Gastrocnemius medialis (tissue), 4 donors: ENCODE data around the gene DHRS1.

Source experiments
- CTCF ChIP-seq, 5 experiments: fragments of 450-650 bp in 3 of 5; fragments of 200-600 bp in 2 of 5; sonication (generic) in 2 of 5; IDR thresholded peaks in 4 of 5; conservative IDR thresholded peaks in 1 of 5; 1 replicate in 4 of 5; 2 replicates in 1 of 5; pipeline ENCODE4 v1.5.1; 2016 to 2019; ENCODE audit warnings: antibody characterized with exemption in 5 of 5, mild to moderate bottlenecking in 3 of 5, moderate library complexity in 3 of 5
- POLR2A ChIP-seq, 2 donors: fragments of 450-650 bp; IDR thresholded peaks; one replicate each; pipeline ENCODE4 v1.6.1; 2017; ENCODE audit warnings: antibody characterized with exemption in 2 of 2, mild to moderate bottlenecking in 2 of 2, moderate library complexity in 2 of 2

- TF ChIP-seq POLR2A (IDR thresholded peaks at IDR 0.05), result no peak
- TF ChIP-seq CTCF (IDR thresholded peaks at IDR 0.05 in 4 of 5, conservative IDR thresholded peaks at IDR 0.05 in 1 of 5), result no peak
Measured at GRCh38 chr14:24286996-24287395, 12.6 kb downstream of the DHRS1 start.
